ENCODE data around the gene AIF1L.

The AIF1L gene

DNA sequence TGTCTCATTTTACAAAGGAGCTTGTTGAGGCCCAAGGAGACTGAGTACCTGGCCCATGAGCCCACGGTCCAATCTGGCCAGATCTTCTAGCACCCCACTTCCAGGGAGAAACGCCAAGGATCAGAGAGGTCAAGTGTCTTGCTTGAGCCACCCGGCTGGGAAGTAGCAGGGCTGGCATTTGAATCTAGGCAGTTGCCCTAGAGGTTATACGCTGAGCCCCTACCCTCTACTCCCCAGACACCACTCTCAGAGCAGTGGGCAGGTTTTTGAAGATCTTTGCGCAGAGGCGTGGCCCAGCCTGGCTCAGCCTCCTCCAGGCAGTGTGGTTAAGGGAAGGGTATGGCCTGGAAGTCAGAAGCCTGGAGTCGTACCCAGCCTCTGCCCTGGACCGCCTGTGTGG, 23.3 kb downstream of the AIF1L start:
- Histone ChIP-seq H3K27me3 (ENCODE audit: low read length) (no peaks in the 10 kb centered on the region), H3K9me2 (replicated peaks; ENCODE audit: insufficient read depth, low read length) (no peaks in the 10 kb centered on the region), H3K36me3 (ENCODE audit: low read length) (no peaks in the 10 kb centered on the region), H3K9me3 (ENCODE audit: insufficient read depth, low read length) (no peaks in the 10 kb centered on the region), H4K20me1 (ENCODE audit: low read depth, low read length) (no peaks in the 10 kb centered on the region), H3K79me2 (ENCODE audit: insufficient read depth, low read length) (no peaks in the 10 kb centered on the region), H3F3A (ENCODE audit: insufficient read depth) (no peaks in the 10 kb centered on the region), H3K9ac (ENCODE audit: low read length) (no peak overlapping the region), H2AFZ (ENCODE audit: low read depth, low read length, severe bottlenecking) (no peak overlapping the region), H3K27ac (ENCODE audit: low read depth, low read length) (no peak overlapping the region), H3K4me2 (ENCODE audit: low read depth, low read length, poor library complexity, severe bottlenecking) (no peak overlapping the region), H3K4me3 (ENCODE audit: insufficient read depth, low read length, poor library complexity, severe bottlenecking) (no peak overlapping the region)
- TF ChIP-seq, protein P1, sequence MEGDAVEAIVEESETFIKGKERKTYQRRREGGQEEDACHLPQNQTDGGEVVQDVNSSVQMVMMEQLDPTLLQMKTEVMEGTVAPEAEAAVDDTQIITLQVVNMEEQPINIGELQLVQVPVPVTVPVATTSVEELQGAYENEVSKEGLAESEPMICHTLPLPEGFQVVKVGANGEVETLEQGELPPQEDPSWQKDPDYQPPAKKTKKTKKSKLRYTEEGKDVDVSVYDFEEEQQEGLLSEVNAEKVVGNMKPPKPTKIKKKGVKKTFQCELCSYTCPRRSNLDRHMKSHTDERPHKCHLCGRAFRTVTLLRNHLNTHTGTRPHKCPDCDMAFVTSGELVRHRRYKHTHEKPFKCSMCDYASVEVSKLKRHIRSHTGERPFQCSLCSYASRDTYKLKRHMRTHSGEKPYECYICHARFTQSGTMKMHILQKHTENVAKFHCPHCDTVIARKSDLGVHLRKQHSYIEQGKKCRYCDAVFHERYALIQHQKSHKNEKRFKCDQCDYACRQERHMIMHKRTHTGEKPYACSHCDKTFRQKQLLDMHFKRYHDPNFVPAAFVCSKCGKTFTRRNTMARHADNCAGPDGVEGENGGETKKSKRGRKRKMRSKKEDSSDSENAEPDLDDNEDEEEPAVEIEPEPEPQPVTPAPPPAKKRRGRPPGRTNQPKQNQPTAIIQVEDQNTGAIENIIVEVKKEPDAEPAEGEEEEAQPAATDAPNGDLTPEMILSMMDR (IDR thresholded peaks at IDR 0.05; ENCODE audit: insufficient read depth, low read length, poor library complexity, severe bottlenecking) = no peak
- no peak for TF ChIP-seq EZH2phosphoT487 (conservative IDR thresholded peaks at IDR 0.05; ENCODE audit: low read length)

DNA sequence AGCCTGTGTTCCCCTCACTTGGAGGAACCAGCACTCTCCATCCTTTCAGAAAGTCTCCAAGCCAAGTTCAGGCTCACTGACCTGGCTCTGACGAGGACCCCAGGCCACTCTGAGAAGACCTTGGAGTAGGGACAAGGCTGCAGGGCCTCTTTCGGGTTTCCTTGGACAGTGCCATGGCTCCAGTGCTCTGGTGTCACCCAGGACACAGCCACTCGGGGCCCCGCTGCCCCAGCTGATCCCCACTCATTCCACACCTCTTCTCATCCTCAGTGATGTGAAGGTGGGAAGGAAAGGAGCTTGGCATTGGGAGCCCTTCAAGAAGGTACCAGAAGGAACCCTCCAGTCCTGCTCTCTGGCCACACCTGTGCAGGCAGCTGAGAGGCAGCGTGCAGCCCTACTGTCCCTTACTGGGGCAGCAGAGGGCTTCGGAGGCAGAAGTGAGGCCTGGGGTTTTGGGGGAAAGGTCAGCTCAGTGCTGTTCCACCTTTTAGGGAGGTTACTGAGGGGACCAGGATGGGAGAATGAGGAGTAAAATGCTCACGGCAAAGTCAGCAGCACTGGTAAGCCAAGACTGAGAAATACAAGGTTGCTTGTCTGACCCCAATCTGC, 24.4 kb downstream of the AIF1L start:
- Histone ChIP-seq H3K27me3 (ENCODE audit: low read length) (no peaks in the 10 kb centered on the region), H3K36me3 (ENCODE audit: low read length) (no peaks in the 10 kb centered on the region), H3K27ac (ENCODE audit: low read depth, low read length) (no peak overlapping the region)

DNA sequence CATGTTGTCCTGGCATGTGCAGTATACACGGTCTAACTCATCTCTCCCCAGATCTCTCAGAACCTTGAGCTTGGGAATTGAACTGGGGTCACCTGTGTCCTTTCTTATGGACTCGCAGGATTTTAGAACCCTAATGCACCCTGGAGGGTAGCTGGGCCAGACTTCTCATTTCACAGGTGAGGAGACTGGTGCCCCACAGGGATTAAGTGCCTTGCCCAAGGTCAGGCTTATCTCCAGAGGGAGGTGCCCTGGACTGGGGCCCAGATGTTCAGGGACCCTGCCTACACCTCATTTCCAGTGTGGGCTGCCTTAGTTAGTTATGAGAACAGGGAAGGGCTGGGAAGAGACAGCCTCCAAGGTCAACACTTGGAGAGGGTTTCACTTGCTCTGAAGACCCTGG, 25.0 kb downstream of the AIF1L start:
- H3K27me3 ChIP-seq (ENCODE audit: low read length) = no peaks in the 10 kb centered on the region
- H3K9me3 ChIP-seq (ENCODE audit: insufficient read depth, low read length) = no peaks in the 10 kb centered on the region
- H3K9ac ChIP-seq (ENCODE audit: low read length) = no peak overlapping the region
- no peak overlapping the region for H3K4me3 ChIP-seq (ENCODE audit: insufficient read depth, low read length, poor library complexity, severe bottlenecking)
- H2AFZ ChIP-seq (ENCODE audit: low read depth, low read length, severe bottlenecking) = no peak overlapping the region
- H3K79me2 ChIP-seq (ENCODE audit: insufficient read depth, low read length) = peaks cover 9% of the 10 kb centered on the region
- H3K4me2 ChIP-seq (ENCODE audit: low read depth, low read length, poor library complexity, severe bottlenecking) = no peak overlapping the region
- no peaks in the 10 kb centered on the region for H3F3A ChIP-seq (ENCODE audit: insufficient read depth)
- H4K20me1 ChIP-seq (ENCODE audit: low read depth, low read length) = no peaks in the 10 kb centered on the region
- no peaks in the 10 kb centered on the region for H3K9me2 ChIP-seq (replicated peaks; ENCODE audit: insufficient read depth, low read length)
- TF ChIP-seq EZH2phosphoT487 (conservative IDR thresholded peaks at IDR 0.05; ENCODE audit: low read length) = no peak
- TF ChIP-seq, protein P1 (IDR thresholded peaks at IDR 0.05; ENCODE audit: insufficient read depth, low read length, poor library complexity, severe bottlenecking) = no peak
- H3K27ac ChIP-seq (ENCODE audit: low read depth, low read length) = no peak overlapping the region
- H3K36me3 ChIP-seq (ENCODE audit: low read length) = no peaks in the 10 kb centered on the region

More for the DNA sequence above, 24.4 kb downstream of the AIF1L start:
- H3K9me3 ChIP-seq (ENCODE audit: insufficient read depth, low read length) = no peaks in the 10 kb centered on the region
- no peaks in the 10 kb centered on the region for H3F3A ChIP-seq (ENCODE audit: insufficient read depth)
- no peak overlapping the region for H3K4me3 ChIP-seq (ENCODE audit: insufficient read depth, low read length, poor library complexity, severe bottlenecking)
- no peak overlapping the region for H3K4me2 ChIP-seq (ENCODE audit: low read depth, low read length, poor library complexity, severe bottlenecking)
- H3K9me2 ChIP-seq (replicated peaks; ENCODE audit: insufficient read depth, low read length) = no peaks in the 10 kb centered on the region
- no peak overlapping the region for H2AFZ ChIP-seq (ENCODE audit: low read depth, low read length, severe bottlenecking)
- no peak for TF ChIP-seq EZH2phosphoT487 (conservative IDR thresholded peaks at IDR 0.05; ENCODE audit: low read length)
- TF ChIP-seq, protein P1 (IDR thresholded peaks at IDR 0.05; ENCODE audit: insufficient read depth, low read length, poor library complexity, severe bottlenecking) = no peak
- peaks cover 3% of the 10 kb centered on the region for H3K79me2 ChIP-seq (ENCODE audit: insufficient read depth, low read length)
- H4K20me1 ChIP-seq (ENCODE audit: low read depth, low read length) = no peaks in the 10 kb centered on the region
- no peak overlapping the region for H3K9ac ChIP-seq (ENCODE audit: low read length)
